Lower lobe of right lung (tissue), 2 donors: ENCODE measurements around the gene MAP2K2. TPM values are rescaled to one million over a fixed set of nuclear protein-coding genes. Genes with fewer than 3 reads are reported as not detected.

Source experiments
- ATAC-seq, 2 donors: fragments of 200-7000 bp; cut with Tn5 transposase; one replicate each; pipeline ENCODE4 v1.9.1; 2020 to 2022; ENCODE audit warnings: mild to moderate bottlenecking in 2 of 2, moderate library complexity in 2 of 2
- DNase-seq: peaks from one replicate; pipeline ENCODE4 v3.0.0-alpha.2; 2020
- H3K27ac ChIP-seq: fragments of 200-600 bp; one replicate; pipeline ENCODE4 v1.8.0; 2022
- H3K27me3 ChIP-seq: fragments of 200-600 bp; one replicate; pipeline ENCODE4 v1.8.0; 2022; ENCODE audit warnings: low read depth
- H3K36me3 ChIP-seq: fragments of 200-600 bp; one replicate; pipeline ENCODE4 v1.8.0; 2022; ENCODE audit warnings: mild to moderate bottlenecking
- H3K4me1 ChIP-seq: fragments of 200-600 bp; one replicate; pipeline ENCODE4 v1.8.0; 2022
- H3K4me3 ChIP-seq: fragments of 200-600 bp; one replicate; pipeline ENCODE4 v1.8.0; 2022; ENCODE audit warnings: mild to moderate bottlenecking
- H3K9me3 ChIP-seq: fragments of 200-600 bp; one replicate; pipeline ENCODE4 v1.8.0; 2022
- CTCF ChIP-seq: fragments of 200-600 bp; IDR thresholded peaks from one replicate; pipeline ENCODE4 v1.8.0; 2022; ENCODE audit warnings: antibody characterized with exemption, mild to moderate bottlenecking
- intact Hi-C: fragments of 100-400 bp; cut with DNase I; formaldehyde crosslinking; loops from one replicate; pipeline ENCODE4 v1.11.0; 2022
- total RNA-seq: library from RNA; stranded (reverse); fragmentation: NEBNext Ultra II Directional; extraction: Animal tissue kit (Norgen Biotek cat#: 25700); gene quantifications from one replicate; pipeline ENCODE4 v1.2.1, GENCODE V29; 2021
- donor health status: DM: no; HTN: yes; CAD: no; lungs with severe emphysema.

Gene MAP2K2
- total RNA-seq, 1 donor from 2014 or later, result 125 TPM

DNA sequence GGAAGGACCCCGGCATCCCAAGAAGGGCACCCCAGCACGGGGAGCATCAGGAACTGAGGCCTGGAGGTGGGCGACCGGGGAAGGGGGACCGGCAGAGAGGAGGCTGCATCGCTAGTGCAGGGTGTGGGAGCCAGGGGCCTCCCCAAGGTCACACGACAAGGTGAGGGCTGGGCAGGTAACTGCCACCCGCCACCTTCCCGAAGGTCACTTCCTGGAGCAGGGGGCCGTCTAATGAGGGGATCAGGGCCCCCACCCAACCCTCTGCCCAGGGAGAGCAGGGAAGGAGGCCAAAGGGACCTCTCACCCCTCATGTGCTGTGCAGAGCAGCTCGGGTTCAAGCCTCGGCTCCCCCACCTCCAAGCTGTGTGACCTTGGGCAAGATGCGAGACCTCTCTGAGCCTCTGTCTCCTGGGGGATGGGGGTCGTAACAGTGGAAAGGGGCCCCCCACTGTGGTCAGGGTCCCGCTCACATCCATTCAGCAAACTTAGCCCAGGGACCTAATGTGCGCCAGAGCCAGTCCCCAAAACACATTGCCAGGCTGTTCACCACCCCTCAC is 63.2 kb downstream of the MAP2K2 start:
- TF ChIP-seq CTCF, result no peak
- peak; percentile 47 for DNase-seq
- Histone ChIP-seq H3K27ac (peak overlapping the region; percentile 94), H3K9me3 (no peaks in the 10 kb centered on the region), H3K27me3 (no peaks in the 10 kb centered on the region), H3K4me1 (peaks cover 76% of the 10 kb centered on the region), H3K36me3 (peaks cover 6% of the 10 kb centered on the region), H3K4me3 (peak overlapping the region; percentile 43)
- intact Hi-C loops, result no loop called here
- ATAC-seq, result no peak

GRCh38 chr19:4059891-4060620 is 63.9 kb downstream of the MAP2K2 start:
- Histone ChIP-seq H3K4me1 (peaks cover 76% of the 10 kb centered on the region), H3K27me3 (no peaks in the 10 kb centered on the region), H3K27ac (peak overlapping the region; percentile 94), H3K36me3 (peaks cover 12% of the 10 kb centered on the region), H3K4me3 (peak overlapping the region; percentile 43), H3K9me3 (no peaks in the 10 kb centered on the region)
- TF ChIP-seq CTCF, result no peak
- DNase-seq, result peak; percentile 75
- ATAC-seq, result peak; percentile 3 to 17
- intact Hi-C loops, result no loop called here

DNA sequence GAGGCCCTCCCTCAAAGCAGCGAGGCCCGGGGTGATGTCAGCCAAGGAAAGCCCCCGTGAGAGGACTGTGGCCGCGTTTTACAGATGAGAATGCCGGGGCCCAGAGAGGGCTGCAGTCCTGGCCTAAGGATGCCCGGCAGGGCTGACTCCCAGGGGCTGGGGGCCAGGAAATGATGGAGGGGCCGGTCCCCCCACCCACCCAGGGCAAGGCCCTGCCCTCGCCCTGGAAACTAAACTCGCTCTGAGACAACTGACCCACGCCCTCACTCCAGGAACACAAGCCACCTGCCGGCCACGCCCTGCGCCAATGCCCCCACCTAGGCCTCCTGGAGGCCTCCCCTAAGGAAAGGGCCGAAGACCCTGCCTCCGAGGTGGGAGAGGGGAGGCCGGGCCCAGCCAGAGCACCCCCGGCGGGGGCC is 64.5 kb downstream of the MAP2K2 start:
- ATAC-seq (no peak), DNase-seq (no peak)
- Histone ChIP-seq H3K9me3 (no peaks in the 10 kb centered on the region), H3K27ac (peak overlapping the region; percentile 94), H3K4me1 (peaks cover 75% of the 10 kb centered on the region), H3K4me3 (peak overlapping the region; percentile 43), H3K36me3 (peaks cover 18% of the 10 kb centered on the region), H3K27me3 (no peaks in the 10 kb centered on the region)
- TF ChIP-seq CTCF, result no peak
- intact Hi-C loops, result no loop called here

DNA sequence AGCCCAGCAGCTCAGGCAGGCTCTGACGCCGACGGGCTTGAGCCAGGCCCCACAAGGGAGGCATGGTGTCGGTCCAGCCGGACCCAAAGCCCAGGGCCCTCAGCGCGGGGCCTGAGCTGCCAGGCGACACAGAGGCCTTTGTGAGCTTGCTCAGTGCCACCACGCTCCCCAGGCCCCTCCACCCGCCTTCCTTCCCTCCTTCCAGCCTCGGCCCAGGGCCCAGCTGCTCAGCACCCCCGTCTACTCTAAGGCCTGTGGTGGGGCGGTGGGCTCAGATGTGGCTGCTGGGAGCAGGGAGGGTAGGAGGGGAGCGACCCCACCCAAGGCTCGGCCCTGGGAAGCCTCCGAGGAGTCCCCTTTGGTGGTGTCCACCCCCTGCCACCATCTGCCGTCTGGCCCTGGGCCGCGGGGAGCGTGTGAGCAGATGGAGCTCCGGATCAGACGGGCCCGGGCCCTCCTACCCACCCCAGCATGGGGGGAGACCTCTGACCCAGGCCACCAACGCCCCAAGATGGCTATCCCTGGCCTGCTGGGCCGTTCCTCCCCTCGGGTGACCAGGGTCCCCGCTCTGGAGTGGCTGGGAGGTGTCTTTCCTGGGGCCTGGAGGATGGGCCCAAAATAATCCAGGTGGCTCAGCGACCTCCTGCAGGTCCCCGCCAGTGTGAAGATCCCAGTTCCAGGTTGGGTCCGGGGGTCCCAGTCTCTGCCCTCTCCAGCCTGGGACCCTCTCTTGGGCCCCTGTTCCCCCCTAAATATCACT is 65.0 kb downstream of the MAP2K2 start:
- Histone ChIP-seq H3K4me1 (peaks cover 70% of the 10 kb centered on the region), H3K4me3 (peak overlapping the region; percentile 43), H3K27me3 (no peaks in the 10 kb centered on the region), H3K36me3 (peaks cover 24% of the 10 kb centered on the region), H3K27ac (peak overlapping the region; percentile 94), H3K9me3 (no peaks in the 10 kb centered on the region)
- TF ChIP-seq CTCF, result no peak
- DNase-seq (peak; percentile 59), ATAC-seq (peak; percentile 3 to 5)
- intact Hi-C loops, result no loop called here

- peak; percentile 80 to 85 for ATAC-seq
- peak; percentile 24 for TF ChIP-seq CTCF
- Histone ChIP-seq H3K4me3 (peak overlapping the region; percentile 43), H3K27me3 (no peaks in the 10 kb centered on the region), H3K9me3 (no peaks in the 10 kb centered on the region), H3K27ac (peak overlapping the region; percentile 94), H3K36me3 (peaks cover 31% of the 10 kb centered on the region), H3K4me1 (peaks cover 70% of the 10 kb centered on the region)
- peak; percentile 92 for DNase-seq
- intact Hi-C loops, result no loop called here
These were observed 65.8 kb downstream of the MAP2K2 start for GRCh38 chr19:4057931-4058692.
